Mesothelial cell of epicardium (in vitro differentiated cells): ENCODE data around the gene RFC3. TPM values are rescaled to one million over a fixed set of nuclear protein-coding genes. Genes with fewer than 3 reads are reported as not detected.

Experiments
- DNase-seq, 2 experiments: peaks; one replicate each; pipeline ENCODE4 v3.0.0; 2021; ENCODE audit warnings: low spot score in 2 of 2; ENCODE audit not compliant: unreplicated experiment in 2 of 2
- H3K27ac Mint-ChIP-seq: 2 replicates; pipeline ENCODE4 v1.8.0; 2021; ENCODE audit warnings: mixed read lengths
- H3K27me3 Mint-ChIP-seq: 2 replicates; pipeline ENCODE4 v1.8.0; 2021; ENCODE audit warnings: low read depth, mixed read lengths
- H3K36me3 Mint-ChIP-seq: 2 replicates; pipeline ENCODE4 v1.8.0; 2021; ENCODE audit warnings: mixed read lengths
- H3K4me1 Mint-ChIP-seq: 2 replicates; pipeline ENCODE4 v1.8.0; 2021; ENCODE audit warnings: mixed read lengths
- H3K4me3 Mint-ChIP-seq: 2 replicates; pipeline ENCODE4 v1.8.0; 2021; ENCODE audit warnings: mild to moderate bottlenecking, moderate library complexity, mixed read lengths
- H3K9me3 Mint-ChIP-seq: 2 replicates; pipeline ENCODE4 v1.8.0; 2021; ENCODE audit warnings: mixed read lengths
- CTCF ChIP-seq: fragments of 200-600 bp; sonication (generic); IDR thresholded peaks from one replicate; pipeline ENCODE4 v1.5.0; 2021; ENCODE audit warnings: antibody characterized with exemption; ENCODE audit not compliant: unreplicated experiment
- total RNA-seq: library from RNA; stranded (reverse); gene quantifications from 3 replicates; pipeline ENCODE4 v1.2.1, GENCODE V29; 2021

RFC3 gene
- total RNA-seq, 1 donor from 2014 or later: 20.4 TPM

GRCh38 chr13:33869005-33869404, 51.1 kb downstream of the RFC3 start:
- H3K4me1 Mint-ChIP-seq: peaks cover 8% of the 10 kb centered on the region
- no peak overlapping the region for H3K27ac Mint-ChIP-seq
- no peak overlapping the region for H3K4me3 Mint-ChIP-seq
- H3K36me3 Mint-ChIP-seq: peaks cover 7% of the 10 kb centered on the region
- H3K27me3 Mint-ChIP-seq: no peaks in the 10 kb centered on the region
- no peak for TF ChIP-seq CTCF
- DNase-seq: no peak
- no peaks in the 10 kb centered on the region for H3K9me3 Mint-ChIP-seq

DNA sequence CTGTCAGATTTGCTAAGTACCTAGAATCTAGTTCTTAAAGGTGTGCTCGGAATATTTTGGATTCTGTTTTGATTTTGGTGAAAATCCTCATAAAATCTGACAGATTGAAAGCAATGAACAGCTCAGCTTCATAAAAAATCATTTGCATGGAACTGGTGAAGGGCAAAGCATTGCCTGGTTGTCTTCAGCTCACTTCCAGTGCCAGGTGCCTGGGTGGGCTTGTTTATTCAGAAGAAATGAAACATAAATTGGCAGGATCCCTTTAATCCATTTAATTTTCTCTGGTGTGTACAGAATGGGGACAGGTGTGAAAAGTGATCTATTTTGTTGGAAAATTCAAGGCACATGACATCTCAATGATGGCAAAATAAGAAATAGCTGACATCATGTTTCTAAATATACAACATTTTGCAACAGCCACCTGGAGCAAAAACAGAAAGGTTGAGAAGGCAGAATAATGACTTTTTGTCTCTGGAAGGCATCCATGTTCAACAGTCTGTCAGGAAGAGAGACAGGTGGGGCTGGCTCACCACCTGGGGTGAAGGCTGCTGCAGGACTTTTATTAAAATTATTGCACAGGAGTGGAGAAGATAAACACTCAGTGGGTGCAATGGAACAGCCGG, 52.2 kb downstream of the RFC3 start:
- Mint-ChIP-seq H3K27ac (no peak overlapping the region), H3K36me3 (peaks cover 7% of the 10 kb centered on the region), H3K27me3 (no peaks in the 10 kb centered on the region)

DNA sequence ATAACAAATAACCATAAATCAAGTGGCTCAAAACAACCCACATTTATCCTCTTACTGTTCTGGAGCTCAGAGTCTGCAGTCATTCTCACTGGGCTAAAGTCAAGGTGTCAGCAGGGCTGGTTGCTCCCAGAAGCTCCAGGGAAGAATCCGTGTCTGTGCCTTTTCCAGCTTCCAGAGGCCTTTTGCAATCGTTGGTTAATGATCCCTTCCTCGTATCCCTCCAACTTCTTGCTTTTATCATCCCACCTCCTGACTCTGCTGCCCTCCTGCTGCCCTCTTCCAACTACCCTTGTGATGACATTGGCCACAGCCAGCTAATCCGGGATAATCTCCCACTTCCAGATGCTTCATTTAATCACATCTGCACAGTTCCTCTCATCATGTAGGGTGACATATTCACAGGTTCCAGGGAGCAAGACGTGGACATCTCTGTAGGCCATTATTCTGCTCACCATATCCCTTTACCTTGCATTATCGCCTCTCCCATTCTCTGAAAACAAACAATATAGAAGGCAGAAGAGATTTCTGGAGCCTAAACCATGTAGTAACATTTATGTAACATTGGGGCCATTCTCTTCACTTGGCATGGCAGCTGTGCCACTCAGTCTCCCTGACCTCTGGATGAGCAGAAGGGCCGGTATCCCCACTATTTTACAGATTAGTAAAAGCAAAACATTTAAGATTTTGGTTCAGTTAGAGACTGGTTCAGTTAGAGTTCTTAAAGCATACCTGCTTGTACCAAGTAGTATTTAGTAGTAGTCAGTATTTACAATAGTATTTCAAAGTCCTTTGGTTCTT, 53.5 kb downstream of the RFC3 start:
- H3K27ac Mint-ChIP-seq: no peak overlapping the region
- no peak for DNase-seq
- no peak for TF ChIP-seq CTCF
- no peak overlapping the region for H3K4me3 Mint-ChIP-seq
- H3K4me1 Mint-ChIP-seq: peaks cover 8% of the 10 kb centered on the region
- no peaks in the 10 kb centered on the region for H3K27me3 Mint-ChIP-seq
- H3K9me3 Mint-ChIP-seq: no peaks in the 10 kb centered on the region
- peaks cover 7% of the 10 kb centered on the region for H3K36me3 Mint-ChIP-seq

More for the DNA sequence above, 52.2 kb downstream of the RFC3 start:
- Mint-ChIP-seq H3K4me3 (no peak overlapping the region), H3K4me1 (peaks cover 8% of the 10 kb centered on the region), H3K9me3 (no peaks in the 10 kb centered on the region)
- no peak for DNase-seq
- TF ChIP-seq CTCF: no peak

DNA sequence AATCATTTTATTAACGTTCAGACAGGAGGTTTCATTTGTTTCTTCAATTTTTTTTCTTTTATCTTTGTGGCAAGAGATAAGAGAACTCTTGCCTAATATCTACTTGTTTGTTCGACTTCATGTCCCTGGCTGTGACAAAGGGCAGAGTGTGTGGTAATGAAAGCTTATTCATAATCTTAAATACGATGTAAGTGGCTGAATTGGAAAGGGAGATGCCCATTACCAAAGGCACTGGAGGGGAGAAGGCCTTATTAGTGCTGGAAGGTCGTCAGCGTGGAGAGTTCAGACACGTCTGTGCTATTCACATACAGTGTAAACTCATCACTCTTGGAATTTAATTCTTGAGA, 54.0 kb downstream of the RFC3 start:
- no peak for TF ChIP-seq CTCF
- Mint-ChIP-seq H3K36me3 (peaks cover 7% of the 10 kb centered on the region), H3K9me3 (no peaks in the 10 kb centered on the region), H3K4me3 (no peak overlapping the region), H3K4me1 (peaks cover 8% of the 10 kb centered on the region), H3K27ac (no peak overlapping the region), H3K27me3 (no peaks in the 10 kb centered on the region)
- no peak for DNase-seq

- Mint-ChIP-seq H3K9me3 (no peaks in the 10 kb centered on the region), H3K27me3 (no peaks in the 10 kb centered on the region), H3K27ac (no peak overlapping the region), H3K36me3 (no peaks in the 10 kb centered on the region), H3K4me1 (peaks cover 8% of the 10 kb centered on the region), H3K4me3 (no peak overlapping the region)
- no peak for TF ChIP-seq CTCF
- no peak for DNase-seq
These were observed 55.4 kb downstream of the RFC3 start for GRCh38 chr13:33873251-33873908.
